ENCODE measurements around the gene RUNX3. TPM values are rescaled to one million over a fixed set of nuclear protein-coding genes. Genes with fewer than 3 reads are reported as not detected.

RUNX3 gene
- total and polyA plus RNA-seq, 2 donors (not counting 1 experiment from before 2014, with no cell fraction given), result 0.48 to 0.66 TPM

GRCh38 chr1:24872061-24872850 is 57.8 kb downstream of the RUNX3 start:
- Histone ChIP-seq H3K27ac (ENCODE audit: insufficient read depth, low read length) (no peak overlapping the region), H3K9ac (ENCODE audit: insufficient read depth, low read length) (no peak overlapping the region), H3K27me3 (ENCODE audit: control insufficient read depth, insufficient read depth, low read length) (peaks cover under 1% of the 10 kb centered on the region), H4K20me1 (ENCODE audit: control insufficient read depth, extremely low read depth, insufficient read depth, low read length) (no peaks in the 10 kb centered on the region), H3K4me1 (ENCODE audit: control insufficient read depth, extremely low read depth, insufficient read depth, low read length) (no peaks in the 10 kb centered on the region), H3K36me3 (ENCODE audit: control insufficient read depth, insufficient read depth, low read length) (no peaks in the 10 kb centered on the region), H3K4me3 (replicated peaks in 1 of 4; ENCODE audit: control extremely low read depth in 1 of 4, insufficient read depth in 1 of 4, low read depth in 3 of 4, low read length in 4 of 4) (no peak overlapping the region), H2AFZ (ENCODE audit: low read length) (no peak overlapping the region), H3K79me2 (ENCODE audit: control insufficient read depth, insufficient read depth, low read length) (no peaks in the 10 kb centered on the region), H3K9me3 (ENCODE audit: control insufficient read depth, insufficient read depth, low read depth, low read length) (no peaks in the 10 kb centered on the region), H3K4me2 (ENCODE audit: extremely low read depth, insufficient read depth, low read length) (no peak overlapping the region)
- no peak for DNase-seq (ENCODE audit: low read depth in 2 of 2)
- TF ChIP-seq EZH2 (IDR thresholded peaks at IDR 0.05; ENCODE audit: low read length, missing control alignments) (no peak), CTCF (conservative IDR thresholded peaks at IDR 0.05 in 1 of 2, IDR thresholded peaks at IDR 0.05 in 1 of 2; ENCODE audit: low read depth in 1 of 2, low read length in 2 of 2) (no peak)

DNA sequence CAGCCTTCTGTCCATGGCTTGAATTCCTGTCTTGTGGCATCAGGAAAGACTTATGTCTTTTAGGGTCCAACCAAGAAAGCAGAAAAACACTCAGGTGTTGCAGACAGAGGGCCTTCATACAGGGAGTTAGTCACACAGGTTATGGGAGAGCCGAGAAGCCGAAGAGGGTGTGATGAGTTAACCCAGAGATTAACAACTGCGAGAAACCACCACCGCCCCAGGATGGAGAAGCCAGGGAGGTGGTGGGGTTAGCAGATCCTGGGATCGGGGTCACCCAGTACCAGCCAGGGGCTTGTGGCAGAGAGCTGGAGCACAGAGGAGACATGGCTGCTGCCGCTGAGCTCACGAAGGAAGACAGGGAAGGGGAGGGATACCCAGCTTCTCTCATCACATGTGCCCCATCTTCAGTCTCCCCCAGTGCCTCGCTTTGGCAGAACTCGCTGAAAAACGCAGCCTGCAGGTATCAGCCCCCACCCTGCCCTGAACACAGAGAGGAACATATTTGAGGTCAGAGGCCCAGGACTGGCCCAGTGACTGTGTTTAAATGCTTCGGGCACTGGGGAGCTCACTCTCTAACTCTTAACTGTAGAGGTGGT is 58.7 kb downstream of the RUNX3 start:
- H3K4me2 ChIP-seq (ENCODE audit: extremely low read depth, insufficient read depth, low read length), result no peak overlapping the region
- no peaks in the 10 kb centered on the region for H3K79me2 ChIP-seq (ENCODE audit: control insufficient read depth, insufficient read depth, low read length)
- H3K4me1 ChIP-seq (ENCODE audit: control insufficient read depth, extremely low read depth, insufficient read depth, low read length), result no peaks in the 10 kb centered on the region
- H3K27me3 ChIP-seq (ENCODE audit: control insufficient read depth, insufficient read depth, low read length), result peaks cover 8% of the 10 kb centered on the region
- TF ChIP-seq EZH2 (IDR thresholded peaks at IDR 0.05; ENCODE audit: low read length, missing control alignments) (no peak), CTCF (conservative IDR thresholded peaks at IDR 0.05 in 1 of 2, IDR thresholded peaks at IDR 0.05 in 1 of 2; ENCODE audit: low read depth in 1 of 2, low read length in 2 of 2) (no peak)
- no peaks in the 10 kb centered on the region for H3K9me3 ChIP-seq (ENCODE audit: control insufficient read depth, insufficient read depth, low read depth, low read length)
- DNase-seq (ENCODE audit: low read depth in 2 of 2), result no peak
- no peaks in the 10 kb centered on the region for H4K20me1 ChIP-seq (ENCODE audit: control insufficient read depth, extremely low read depth, insufficient read depth, low read length)
- H3K4me3 ChIP-seq (replicated peaks in 1 of 4; ENCODE audit: control extremely low read depth in 1 of 4, insufficient read depth in 1 of 4, low read depth in 3 of 4, low read length in 4 of 4), result no peak overlapping the region
- no peak overlapping the region for H3K9ac ChIP-seq (ENCODE audit: insufficient read depth, low read length)
- H3K27ac ChIP-seq (ENCODE audit: insufficient read depth, low read length), result no peak overlapping the region
- H3K36me3 ChIP-seq (ENCODE audit: control insufficient read depth, insufficient read depth, low read length), result no peaks in the 10 kb centered on the region
- H2AFZ ChIP-seq (ENCODE audit: low read length), result no peak overlapping the region

- Histone ChIP-seq H4K20me1 (ENCODE audit: control insufficient read depth, extremely low read depth, insufficient read depth, low read length) (no peaks in the 10 kb centered on the region), H3K27ac (ENCODE audit: insufficient read depth, low read length) (no peak overlapping the region), H3K4me3 (replicated peaks in 1 of 4; ENCODE audit: control extremely low read depth in 1 of 4, insufficient read depth in 1 of 4, low read depth in 3 of 4, low read length in 4 of 4) (no peak overlapping the region), H2AFZ (ENCODE audit: low read length) (no peak overlapping the region), H3K4me2 (ENCODE audit: extremely low read depth, insufficient read depth, low read length) (no peak overlapping the region), H3K36me3 (ENCODE audit: control insufficient read depth, insufficient read depth, low read length) (no peaks in the 10 kb centered on the region), H3K79me2 (ENCODE audit: control insufficient read depth, insufficient read depth, low read length) (no peaks in the 10 kb centered on the region), H3K4me1 (ENCODE audit: control insufficient read depth, extremely low read depth, insufficient read depth, low read length) (no peaks in the 10 kb centered on the region), H3K9ac (ENCODE audit: insufficient read depth, low read length) (no peak overlapping the region), H3K9me3 (ENCODE audit: control insufficient read depth, insufficient read depth, low read depth, low read length) (no peaks in the 10 kb centered on the region), H3K27me3 (ENCODE audit: control insufficient read depth, insufficient read depth, low read length) (peaks cover 8% of the 10 kb centered on the region)
- no peak for TF ChIP-seq CTCF (conservative IDR thresholded peaks at IDR 0.05 in 1 of 2, IDR thresholded peaks at IDR 0.05 in 1 of 2; ENCODE audit: low read depth in 1 of 2, low read length in 2 of 2)
- TF ChIP-seq EZH2 (IDR thresholded peaks at IDR 0.05; ENCODE audit: low read length, missing control alignments), result no peak
- no peak for DNase-seq (ENCODE audit: low read depth in 2 of 2)
These were observed 59.4 kb downstream of the RUNX3 start for GRCh38 chr1:24870551-24871195.

All from fibroblast of lung (primary cell).